Mesendoderm (in vitro differentiated cells): ENCODE measurements around the gene PRR9.

Source experiments
- DNase-seq: peaks from one replicate; pipeline ENCODE4 v3.0.0; 2013
- H2AK5ac ChIP-seq: 2 replicates; pipeline ENCODE4 v1.6.1; 2013; ENCODE audit warnings: low read length, inconsistent platforms
- H2BK120ac ChIP-seq: 2 replicates; pipeline ENCODE4 v1.6.1; 2013; ENCODE audit warnings: low read depth, mild to moderate bottlenecking, low read length, moderate library complexity, mixed read lengths
- H2BK15ac ChIP-seq: replicated peaks from 2 replicates; pipeline ENCODE4 v1.6.1; 2013; ENCODE audit warnings: low read depth, mild to moderate bottlenecking, moderate library complexity
- H2BK5ac ChIP-seq: 2 replicates; pipeline ENCODE4 v1.6.1; 2013; ENCODE audit warnings: low read length, inconsistent platforms
- H3K18ac ChIP-seq: 2 replicates; pipeline ENCODE4 v1.6.1; 2013; ENCODE audit warnings: mild to moderate bottlenecking, low read length, mixed read lengths
- H3K23ac ChIP-seq: one replicate; pipeline ENCODE4 v1.6.1; 2013; ENCODE audit warnings: low read length
- H3K27ac ChIP-seq: 2 replicates; pipeline ENCODE4 v1.5.1; 2013; ENCODE audit warnings: low read depth, mild to moderate bottlenecking, inconsistent platforms, low read length, moderate library complexity
- H3K27me3 ChIP-seq: 2 replicates; pipeline ENCODE4 v1.6.1; 2013; ENCODE audit warnings: low read length, control low read depth, mild to moderate bottlenecking, inconsistent platforms; ENCODE audit not compliant: insufficient read depth, poor library complexity
- H3K36me3 ChIP-seq: 2 replicates; pipeline ENCODE4 v1.6.1; 2013; ENCODE audit warnings: low read length, inconsistent platforms; ENCODE audit not compliant: control insufficient read depth, insufficient read depth
- H3K4ac ChIP-seq: one replicate; pipeline ENCODE4 v1.6.1; 2013; ENCODE audit warnings: low read depth, mild to moderate bottlenecking, low read length, moderate library complexity
- H3K4me1 ChIP-seq: 2 replicates; pipeline ENCODE4 v1.6.1; 2013; ENCODE audit warnings: low read depth, low read length, inconsistent platforms; ENCODE audit not compliant: control insufficient read depth
- H3K4me2 ChIP-seq: 2 replicates; pipeline ENCODE4 v1.6.1; 2013; ENCODE audit warnings: low read length
- H3K4me3 ChIP-seq: 2 replicates; pipeline ENCODE4 v1.5.1; 2013; ENCODE audit warnings: mild to moderate bottlenecking, low read length
- H3K56ac ChIP-seq: one replicate; pipeline ENCODE4 v1.6.1; 2013; ENCODE audit warnings: low read length
- H3K79me1 ChIP-seq: 2 replicates; pipeline ENCODE4 v1.6.1; 2013; ENCODE audit warnings: low read length, inconsistent platforms
- H3K79me2 ChIP-seq: 2 replicates; pipeline ENCODE4 v1.6.1; 2013; ENCODE audit warnings: mild to moderate bottlenecking, low read length; ENCODE audit not compliant: control insufficient read depth, insufficient read depth
- H3K9ac ChIP-seq: 2 replicates; pipeline ENCODE4 v1.6.1; 2013; ENCODE audit warnings: low read length, inconsistent platforms
- H4K5ac ChIP-seq: one replicate; pipeline ENCODE4 v1.6.1; 2013; ENCODE audit warnings: low read length
- H4K8ac ChIP-seq: one replicate; pipeline ENCODE4 v1.6.1; 2013; ENCODE audit warnings: low read depth, mild to moderate bottlenecking, control low read depth, low read length, moderate library complexity
- WGBS: extraction: QIAGEN DNeasy Blood & Tissue Kit; methylation state at CpG from one replicate; pipeline ENCODE4 v1.1.7; 2013; ENCODE audit warnings: low lambda C conversion rate, missing lambda C conversion rate; ENCODE audit not compliant: insufficient coverage; ENCODE audit errors: extremely low coverage; 5-methylcytosine and 5-hydroxymethylcytosine counted together

PRR9 gene

GRCh38 chr1:153261281-153262069 is 44.1 kb downstream of the PRR9 start:
- Histone ChIP-seq H3K4me3 (no peak overlapping the region), H3K4me2 (peak overlapping the region; percentile 42)

GRCh38 chr1:153262070-153262366 is 44.6 kb downstream of the PRR9 start:
- H4K5ac ChIP-seq = no peak overlapping the region
- H3K79me1 ChIP-seq = no peaks in the 10 kb centered on the region
- no peak overlapping the region for H3K9ac ChIP-seq
- H2BK15ac ChIP-seq = no peak overlapping the region
- H3K79me2 ChIP-seq = no peaks in the 10 kb centered on the region
- H3K23ac ChIP-seq = no peak overlapping the region
- H2AK5ac ChIP-seq = no peak overlapping the region
- no CpG with 5 or more reads among the region's 6 CpGs for WGBS
- no peak for DNase-seq
- H3K56ac ChIP-seq = no peak overlapping the region
- H4K8ac ChIP-seq = no peak overlapping the region
- no peaks in the 10 kb centered on the region for H3K27me3 ChIP-seq
- H3K27ac ChIP-seq = no peak overlapping the region
- H3K36me3 ChIP-seq = no peaks in the 10 kb centered on the region
- H3K4me3 ChIP-seq = no peak overlapping the region
- H3K4me1 ChIP-seq = peaks cover 2% of the 10 kb centered on the region
- no peak overlapping the region for H2BK120ac ChIP-seq
- peak overlapping the region; percentile 42 for H3K4me2 ChIP-seq
- no peak overlapping the region for H3K4ac ChIP-seq
- no peak overlapping the region for H3K18ac ChIP-seq
- no peak overlapping the region for H2BK5ac ChIP-seq

More at GRCh38 chr1:153261281-153262069, 44.1 kb downstream of the PRR9 start:
- no peak overlapping the region for H3K23ac ChIP-seq
- H3K4me1 ChIP-seq = peaks cover 2% of the 10 kb centered on the region
- H3K27me3 ChIP-seq = no peaks in the 10 kb centered on the region
- no peak overlapping the region for H2AK5ac ChIP-seq
- peak overlapping the region; percentile 64 for H2BK120ac ChIP-seq
- H4K5ac ChIP-seq = no peak overlapping the region
- no peaks in the 10 kb centered on the region for H3K36me3 ChIP-seq
- no CpG with 5 or more reads among the region's 80 CpGs for WGBS
- peak overlapping the region; percentile 22 for H2BK15ac ChIP-seq
- no peak overlapping the region for H4K8ac ChIP-seq
- H3K4ac ChIP-seq = peak overlapping the region; percentile 11
- H2BK5ac ChIP-seq = no peak overlapping the region
- H3K27ac ChIP-seq = no peak overlapping the region
- DNase-seq = peak; percentile 62
- no peak overlapping the region for H3K9ac ChIP-seq
- H3K79me1 ChIP-seq = no peaks in the 10 kb centered on the region
- peak overlapping the region; percentile 71 for H3K18ac ChIP-seq
- H3K79me2 ChIP-seq = no peaks in the 10 kb centered on the region
- peak overlapping the region; percentile 58 for H3K56ac ChIP-seq

- no CpG with 5 or more reads among the region's 10 CpGs for WGBS
- Histone ChIP-seq H3K18ac (no peak overlapping the region), H3K27ac (no peak overlapping the region), H2BK5ac (no peak overlapping the region), H2BK120ac (no peak overlapping the region), H3K79me1 (no peaks in the 10 kb centered on the region), H3K23ac (no peak overlapping the region), H3K4ac (no peak overlapping the region), H3K4me2 (no peak overlapping the region), H2BK15ac (no peak overlapping the region), H3K9ac (no peak overlapping the region), H3K27me3 (no peaks in the 10 kb centered on the region), H3K79me2 (no peaks in the 10 kb centered on the region), H4K8ac (no peak overlapping the region), H3K4me3 (no peak overlapping the region), H3K36me3 (no peaks in the 10 kb centered on the region), H3K4me1 (peaks cover 2% of the 10 kb centered on the region), H4K5ac (no peak overlapping the region), H3K56ac (no peak overlapping the region), H2AK5ac (no peak overlapping the region)
- DNase-seq = no peak
These were observed 45.2 kb downstream of the PRR9 start for GRCh38 chr1:153262462-153263157.

- no peaks in the 10 kb centered on the region for H3K36me3 ChIP-seq
- no peak for DNase-seq
- no peak overlapping the region for H3K4me2 ChIP-seq
- no peak overlapping the region for H2BK15ac ChIP-seq
- H4K8ac ChIP-seq = no peak overlapping the region
- WGBS = no CpG with 5 or more reads among the region's 1 CpG
- no peak overlapping the region for H3K4me3 ChIP-seq
- H3K27me3 ChIP-seq = no peaks in the 10 kb centered on the region
- H2BK5ac ChIP-seq = no peak overlapping the region
- no peak overlapping the region for H3K23ac ChIP-seq
- no peak overlapping the region for H2BK120ac ChIP-seq
- H3K18ac ChIP-seq = no peak overlapping the region
- no peak overlapping the region for H3K27ac ChIP-seq
- H3K79me1 ChIP-seq = no peaks in the 10 kb centered on the region
- H3K79me2 ChIP-seq = no peaks in the 10 kb centered on the region
- peaks cover 2% of the 10 kb centered on the region for H3K4me1 ChIP-seq
- no peak overlapping the region for H3K4ac ChIP-seq
- H2AK5ac ChIP-seq = no peak overlapping the region
- H4K5ac ChIP-seq = no peak overlapping the region
- H3K9ac ChIP-seq = no peak overlapping the region
- H3K56ac ChIP-seq = no peak overlapping the region
These were observed 48.1 kb downstream of the PRR9 start for GRCh38 chr1:153265457-153265856.
